ENCODE measurements around the gene DCUN1D2. TPM values are rescaled to one million over a fixed set of nuclear protein-coding genes. Genes with fewer than 3 reads are reported as not detected.

Gene DCUN1D2
- total RNA-seq, 1 donor from 2014 or later, result 27.2 TPM

- DNase-seq (ENCODE audit: low read depth), result no peak
Observed at GRCh38 chr13:113520571-113520970, 30.1 kb upstream of the DCUN1D2 start.

- no peak for DNase-seq (ENCODE audit: low read depth)
Observed at GRCh38 chr13:113519556-113519955, 29.0 kb upstream of the DCUN1D2 start.

GRCh38 chr13:113518076-113518803 lies 27.7 kb upstream of the DCUN1D2 start:
- no peak for DNase-seq (ENCODE audit: low read depth)

GRCh38 chr13:113514847-113515246 lies 24.3 kb upstream of the DCUN1D2 start:
- no peak for DNase-seq (ENCODE audit: low read depth)

- DNase-seq (ENCODE audit: low read depth), result no peak
Observed at GRCh38 chr13:113513761-113514160, 23.2 kb upstream of the DCUN1D2 start.

GRCh38 chr13:113511361-113511760 lies 20.9 kb upstream of the DCUN1D2 start:
- DNase-seq (ENCODE audit: low read depth), result no peak

GRCh38 chr13:113510871-113511270 lies 20.4 kb upstream of the DCUN1D2 start:
- no peak for DNase-seq (ENCODE audit: low read depth)

GRCh38 chr13:113509989-113510388 lies 19.5 kb upstream of the DCUN1D2 start:
- DNase-seq (ENCODE audit: low read depth), result no peak

- no peak for DNase-seq (ENCODE audit: low read depth)
Observed at GRCh38 chr13:113508521-113509254, 18.2 kb upstream of the DCUN1D2 start.

- no peak for DNase-seq (ENCODE audit: low read depth)
Observed at GRCh38 chr13:113507505-113508345, 17.2 kb upstream of the DCUN1D2 start.

- DNase-seq (ENCODE audit: low read depth), result no peak
Observed at GRCh38 chr13:113506871-113507388, 16.4 kb upstream of the DCUN1D2 start.

GRCh38 chr13:113506025-113506685 lies 15.6 kb upstream of the DCUN1D2 start:
- no peak for DNase-seq (ENCODE audit: low read depth)

- no peak for DNase-seq (ENCODE audit: low read depth)
Observed at GRCh38 chr13:113502686-113503085, 12.2 kb upstream of the DCUN1D2 start.

- DNase-seq (ENCODE audit: low read depth), result no peak
Observed at GRCh38 chr13:113500530-113501265, 10.2 kb upstream of the DCUN1D2 start.

- DNase-seq (ENCODE audit: low read depth), result peak; percentile 38
Observed at GRCh38 chr13:113499936-113500335, 9.4 kb upstream of the DCUN1D2 start.

GRCh38 chr13:113498905-113499304 lies 8.4 kb upstream of the DCUN1D2 start:
- no peak for DNase-seq (ENCODE audit: low read depth)

GRCh38 chr13:113497217-113497616 lies 6.7 kb upstream of the DCUN1D2 start:
- no peak for DNase-seq (ENCODE audit: low read depth)

- DNase-seq (ENCODE audit: low read depth), result no peak
Observed at GRCh38 chr13:113495494-113496210, 5.1 kb upstream of the DCUN1D2 start.

GRCh38 chr13:113493315-113493951 lies 2.9 kb upstream of the DCUN1D2 start:
- peak; percentile 69 for DNase-seq (ENCODE audit: low read depth)
